ENCODE results near the gene CYTH3.

The CYTH3 gene

DNA sequence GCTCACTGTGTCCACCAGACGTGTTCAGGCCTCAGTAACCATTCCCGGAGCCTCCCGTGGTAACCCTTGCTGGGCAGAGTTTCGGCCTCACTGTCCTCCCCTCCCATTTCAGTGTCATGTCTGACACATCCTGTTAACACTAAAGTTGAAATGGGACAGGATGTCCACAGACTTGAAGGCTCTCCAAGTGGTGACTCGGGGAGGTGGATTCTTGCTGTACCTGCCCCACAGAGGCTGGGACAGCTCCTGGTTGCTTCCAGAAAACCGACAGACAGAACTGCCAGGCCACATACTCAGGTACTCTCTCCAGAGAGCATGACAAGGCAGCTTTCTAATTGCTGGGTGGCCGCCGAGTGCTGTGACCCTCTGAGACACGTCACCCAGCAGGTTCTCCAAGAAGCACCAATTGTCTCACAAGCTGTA lies 17.9 kb upstream of the CYTH3 start:
- H3K27ac ChIP-seq, result no peak overlapping the region
- TF ChIP-seq, protein P1, sequence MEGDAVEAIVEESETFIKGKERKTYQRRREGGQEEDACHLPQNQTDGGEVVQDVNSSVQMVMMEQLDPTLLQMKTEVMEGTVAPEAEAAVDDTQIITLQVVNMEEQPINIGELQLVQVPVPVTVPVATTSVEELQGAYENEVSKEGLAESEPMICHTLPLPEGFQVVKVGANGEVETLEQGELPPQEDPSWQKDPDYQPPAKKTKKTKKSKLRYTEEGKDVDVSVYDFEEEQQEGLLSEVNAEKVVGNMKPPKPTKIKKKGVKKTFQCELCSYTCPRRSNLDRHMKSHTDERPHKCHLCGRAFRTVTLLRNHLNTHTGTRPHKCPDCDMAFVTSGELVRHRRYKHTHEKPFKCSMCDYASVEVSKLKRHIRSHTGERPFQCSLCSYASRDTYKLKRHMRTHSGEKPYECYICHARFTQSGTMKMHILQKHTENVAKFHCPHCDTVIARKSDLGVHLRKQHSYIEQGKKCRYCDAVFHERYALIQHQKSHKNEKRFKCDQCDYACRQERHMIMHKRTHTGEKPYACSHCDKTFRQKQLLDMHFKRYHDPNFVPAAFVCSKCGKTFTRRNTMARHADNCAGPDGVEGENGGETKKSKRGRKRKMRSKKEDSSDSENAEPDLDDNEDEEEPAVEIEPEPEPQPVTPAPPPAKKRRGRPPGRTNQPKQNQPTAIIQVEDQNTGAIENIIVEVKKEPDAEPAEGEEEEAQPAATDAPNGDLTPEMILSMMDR (IDR thresholded peaks at IDR 0.05), result no peak
- no peak for TF ChIP-seq ZFX (IDR thresholded peaks at IDR 0.05; ENCODE audit: borderline replicate concordance)

DNA sequence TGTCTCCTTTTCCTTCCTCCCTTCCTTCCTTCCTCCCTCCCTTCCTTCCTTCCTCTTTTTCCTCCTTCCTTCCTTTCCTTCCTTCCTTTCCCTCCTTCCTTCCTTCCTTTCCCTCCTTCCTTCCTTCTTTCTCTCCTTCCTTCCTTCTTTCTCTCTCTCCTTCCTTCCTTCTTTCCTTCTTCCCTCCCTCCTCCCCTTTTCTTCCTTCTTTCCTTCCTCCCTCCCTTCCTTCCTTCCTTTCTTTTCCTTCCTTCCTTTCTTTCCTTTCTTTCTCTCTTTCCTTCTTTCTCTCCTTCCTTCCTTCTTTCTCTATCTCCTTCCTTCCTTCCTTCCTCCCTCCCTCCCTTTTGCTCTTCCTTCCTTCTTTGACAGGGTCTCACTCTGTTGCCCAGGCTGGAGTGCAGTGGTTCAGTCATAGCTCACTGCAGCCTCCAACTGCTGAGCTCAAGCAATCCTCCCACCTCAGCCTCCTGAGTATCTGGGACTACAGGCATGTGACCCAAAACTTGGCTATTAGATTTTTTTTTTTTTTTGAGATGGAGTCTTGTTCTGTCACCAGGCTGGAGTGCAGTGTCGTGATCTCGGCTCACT lies 15.9 kb upstream of the CYTH3 start:
- no peak overlapping the region for H3K27ac ChIP-seq

DNA sequence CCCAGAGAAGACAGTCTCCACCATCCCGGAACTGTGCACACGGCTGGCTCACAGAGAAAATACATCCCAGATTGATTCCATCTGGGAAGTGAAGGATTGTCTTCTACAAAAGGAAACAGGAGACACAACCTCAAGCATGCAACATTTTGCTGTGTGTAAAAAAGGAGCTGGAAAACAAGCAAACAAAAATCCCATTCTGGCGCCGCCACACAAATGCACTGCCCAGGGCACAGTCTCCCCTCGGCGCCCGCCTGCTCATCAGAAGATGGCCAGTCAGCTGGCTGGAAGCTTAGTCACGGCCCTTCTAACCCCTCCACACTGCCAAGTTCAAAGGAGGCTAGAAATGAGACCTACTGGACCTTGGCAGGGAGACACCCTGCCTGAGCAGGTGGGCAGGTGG lies 14.1 kb upstream of the CYTH3 start:
- TF ChIP-seq, protein P1 (IDR thresholded peaks at IDR 0.05), result no peak
- no peak for TF ChIP-seq ZFX (IDR thresholded peaks at IDR 0.05; ENCODE audit: borderline replicate concordance)
- no peak overlapping the region for H3K27ac ChIP-seq

More for the DNA sequence above, 15.9 kb upstream of the CYTH3 start:
- no peak for TF ChIP-seq ZFX (IDR thresholded peaks at IDR 0.05; ENCODE audit: borderline replicate concordance)
- TF ChIP-seq, protein P1 (IDR thresholded peaks at IDR 0.05), result no peak

DNA sequence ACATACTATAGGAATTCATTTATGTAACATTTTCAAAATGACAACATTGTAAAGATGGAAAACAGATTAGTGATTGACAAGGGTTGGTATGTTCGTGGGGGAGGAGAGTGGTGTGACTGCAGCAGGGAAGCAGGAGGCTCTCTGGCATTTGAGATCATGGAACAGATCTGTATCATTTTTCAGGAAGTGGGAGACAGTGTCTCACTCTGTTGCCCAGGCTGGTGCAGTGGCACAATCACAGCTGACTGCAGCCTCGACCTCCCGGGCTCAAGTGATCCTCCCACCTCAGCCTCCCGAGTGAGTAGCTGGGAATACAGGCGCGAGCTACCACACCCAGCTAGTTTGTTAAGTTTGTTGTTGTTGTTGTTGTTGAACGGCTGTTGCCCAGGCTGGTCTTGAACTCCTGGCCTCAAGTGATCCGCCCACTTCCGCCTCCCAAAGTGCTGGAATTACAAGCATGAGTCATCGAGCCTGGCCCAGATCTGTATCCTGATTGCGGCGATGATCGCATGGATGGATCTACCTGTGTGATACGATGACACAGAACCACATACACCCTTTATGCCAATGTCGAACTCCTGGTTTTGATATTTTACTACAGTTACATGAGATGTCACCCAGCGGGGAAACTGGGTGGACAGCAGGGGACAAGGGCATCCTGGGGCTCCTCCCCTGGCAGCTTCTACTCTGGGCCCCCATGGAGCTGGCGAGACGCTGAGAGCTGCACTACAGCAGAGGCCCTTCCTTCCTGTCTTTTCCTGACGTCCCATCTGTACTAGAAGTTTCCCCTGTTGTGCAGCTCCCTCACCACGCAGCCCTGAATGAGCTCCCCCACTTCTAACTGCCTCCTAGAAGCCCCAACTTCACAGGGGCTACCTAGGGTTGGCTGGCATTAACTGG lies 12.3 kb upstream of the CYTH3 start:
- H3K27ac ChIP-seq, result no peak overlapping the region
- TF ChIP-seq ZFX (IDR thresholded peaks at IDR 0.05; ENCODE audit: borderline replicate concordance), result no peak
- TF ChIP-seq, protein P1 (IDR thresholded peaks at IDR 0.05), result no peak

DNA sequence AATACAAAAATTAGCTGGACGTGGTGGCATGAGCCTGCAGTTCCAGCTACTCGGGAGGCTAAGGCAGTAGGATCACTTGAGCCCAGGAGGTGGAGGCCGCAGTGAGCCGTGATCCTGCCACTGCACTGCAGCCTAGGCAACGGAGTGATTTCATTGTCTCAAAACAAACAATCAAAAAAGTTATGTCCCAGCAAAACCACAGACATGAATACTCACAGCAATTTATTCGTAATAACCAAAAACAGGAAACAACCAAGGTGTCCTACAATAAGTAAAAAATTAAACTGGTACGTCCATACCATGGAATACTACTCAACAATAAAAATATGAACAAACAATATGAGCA lies 11.6 kb upstream of the CYTH3 start:
- no peak overlapping the region for H3K27ac ChIP-seq
- TF ChIP-seq, protein P1 (IDR thresholded peaks at IDR 0.05), result no peak
- TF ChIP-seq ZFX (IDR thresholded peaks at IDR 0.05; ENCODE audit: borderline replicate concordance), result no peak

DNA sequence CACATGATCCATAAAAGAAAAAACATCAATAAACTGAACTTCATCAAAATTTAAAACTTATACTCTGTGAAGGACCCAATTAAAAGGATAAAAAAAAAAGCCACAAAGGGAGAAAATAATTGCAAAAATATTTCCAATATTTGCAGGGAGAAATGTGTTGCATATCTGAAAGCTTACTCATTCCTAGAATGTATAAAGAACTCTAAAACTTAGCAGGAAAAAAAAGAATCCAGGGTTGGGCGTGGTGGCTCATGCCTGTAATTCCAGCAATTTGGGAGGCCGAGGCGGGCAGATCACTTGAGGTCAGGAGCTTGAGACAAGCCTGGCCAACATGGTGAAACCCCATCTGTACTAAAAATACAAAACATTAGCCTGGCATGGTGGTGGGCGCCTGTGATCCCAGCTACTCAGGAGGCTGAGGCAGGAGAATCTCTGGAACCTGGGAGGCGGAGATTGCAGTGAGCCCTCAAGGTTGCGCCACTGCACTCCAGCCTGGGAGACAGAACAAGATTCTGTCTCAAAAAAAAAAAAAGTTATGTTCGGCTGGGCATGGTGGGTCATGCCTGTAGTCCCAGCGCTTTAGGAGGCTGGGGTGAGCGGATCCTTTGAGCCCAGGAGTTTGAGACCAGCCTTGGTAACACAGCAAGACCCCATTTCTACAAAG lies 11.1 kb upstream of the CYTH3 start:
- 0 out of 2 replicates have a peak overlapping the region, but pooled peaks have one; percentile 11 for H3K27ac ChIP-seq

DNA sequence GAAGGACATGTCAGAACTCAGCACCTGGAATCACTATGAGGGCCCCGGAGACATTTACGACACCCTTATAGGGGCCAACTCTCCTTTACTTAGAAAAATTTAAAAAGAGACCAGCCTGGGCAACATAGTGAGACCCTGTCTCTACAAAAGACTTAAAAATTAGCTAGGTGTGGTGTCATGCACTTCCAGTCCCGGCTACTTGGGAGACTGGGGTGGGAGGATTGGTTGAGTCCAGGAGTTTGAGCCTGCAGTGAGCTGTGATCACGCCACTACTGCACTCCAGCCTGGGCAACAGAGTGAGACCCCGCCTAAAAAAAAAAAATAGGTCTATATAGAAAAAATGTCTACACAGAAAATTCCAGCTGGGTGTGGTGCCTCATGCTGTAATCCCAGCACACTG lies 7.5 kb upstream of the CYTH3 start:
- no peak overlapping the region for H3K27ac ChIP-seq
- no peak for TF ChIP-seq ZFX (IDR thresholded peaks at IDR 0.05; ENCODE audit: borderline replicate concordance)
- TF ChIP-seq, protein P1 (IDR thresholded peaks at IDR 0.05), result no peak

Measured in 22Rv1 (cell line).